ENCODE data around the gene PKNOX1. TPM values are rescaled to one million over a fixed set of nuclear protein-coding genes. Genes with fewer than 3 reads are reported as not detected.
"Not testable (repeated sequence)": the region's sequence is repeated elsewhere in the genome, so short reads cannot be mapped to it uniquely, and the experiment has no call there.

The PKNOX1 gene
- total RNA-seq, 1 experiment from 2014 or later: 22.6 TPM

DNA sequence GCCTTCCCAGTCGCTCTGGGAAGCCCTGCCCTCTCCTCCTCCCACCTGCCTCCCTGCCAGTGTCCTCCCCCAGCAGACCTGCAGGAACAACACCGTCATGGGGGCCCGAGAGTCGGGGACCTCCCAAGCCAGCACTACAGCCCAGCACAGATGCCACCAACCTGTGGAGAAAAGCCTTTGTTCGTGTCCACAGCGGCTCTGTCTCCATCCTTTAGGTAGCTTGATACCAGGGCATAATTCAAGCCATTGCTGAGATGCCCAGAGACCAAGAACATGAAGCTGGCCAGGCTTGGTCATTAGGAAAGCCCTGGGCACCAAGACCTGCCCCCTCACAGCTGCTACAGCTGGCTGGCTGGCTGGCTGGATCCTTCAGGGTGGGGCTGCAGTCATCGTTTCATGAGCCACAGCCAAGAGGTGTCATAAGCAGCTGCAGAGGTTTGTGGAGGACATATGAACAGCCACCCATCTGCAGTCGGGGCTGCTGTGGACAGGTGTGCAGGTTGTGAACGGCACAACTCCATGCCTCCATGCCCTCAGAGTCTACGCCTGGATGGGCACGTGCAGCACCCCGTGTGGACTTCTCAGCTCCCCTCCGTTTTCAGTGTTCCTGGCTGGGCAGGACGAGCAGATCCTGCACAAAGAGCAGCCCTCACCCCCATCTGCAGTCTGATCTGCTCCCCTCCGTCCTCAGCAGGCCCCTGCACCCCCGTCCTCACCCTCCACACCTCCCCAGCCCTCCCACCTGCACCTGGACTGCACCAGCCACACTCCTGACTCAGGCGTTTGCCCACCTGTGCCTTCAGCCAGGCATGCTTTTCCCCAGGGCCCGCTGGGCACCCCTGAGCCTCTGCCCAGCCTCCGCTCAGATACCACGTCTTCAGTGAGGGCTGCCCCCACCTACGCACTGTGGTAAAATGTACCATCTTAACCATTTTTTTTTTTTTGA lies 71.8 kb downstream of the PKNOX1 start:
- not testable (repeated sequence) for DNase-seq (ENCODE audit: low read depth)

DNA sequence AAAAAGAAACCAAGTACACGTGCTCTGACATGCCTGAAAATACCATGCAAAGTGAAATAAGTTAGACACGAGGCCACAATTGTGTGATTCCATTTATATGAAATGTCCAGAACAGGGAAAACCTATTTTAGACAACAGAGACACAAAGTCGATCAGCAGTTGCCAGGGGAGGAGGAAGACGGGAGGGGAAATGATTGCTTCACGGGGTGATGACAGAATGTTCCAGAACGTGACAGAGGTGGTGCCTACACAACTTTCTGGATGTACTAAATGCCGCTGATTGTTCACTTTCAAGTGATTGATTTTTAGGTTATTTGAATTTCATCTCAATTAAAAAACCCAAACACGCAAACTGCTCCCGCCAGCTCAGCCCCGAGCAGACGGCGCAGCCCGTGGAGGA lies 78.8 kb downstream of the PKNOX1 start:
- DNase-seq (ENCODE audit: low read depth): not testable (repeated sequence)

DNA sequence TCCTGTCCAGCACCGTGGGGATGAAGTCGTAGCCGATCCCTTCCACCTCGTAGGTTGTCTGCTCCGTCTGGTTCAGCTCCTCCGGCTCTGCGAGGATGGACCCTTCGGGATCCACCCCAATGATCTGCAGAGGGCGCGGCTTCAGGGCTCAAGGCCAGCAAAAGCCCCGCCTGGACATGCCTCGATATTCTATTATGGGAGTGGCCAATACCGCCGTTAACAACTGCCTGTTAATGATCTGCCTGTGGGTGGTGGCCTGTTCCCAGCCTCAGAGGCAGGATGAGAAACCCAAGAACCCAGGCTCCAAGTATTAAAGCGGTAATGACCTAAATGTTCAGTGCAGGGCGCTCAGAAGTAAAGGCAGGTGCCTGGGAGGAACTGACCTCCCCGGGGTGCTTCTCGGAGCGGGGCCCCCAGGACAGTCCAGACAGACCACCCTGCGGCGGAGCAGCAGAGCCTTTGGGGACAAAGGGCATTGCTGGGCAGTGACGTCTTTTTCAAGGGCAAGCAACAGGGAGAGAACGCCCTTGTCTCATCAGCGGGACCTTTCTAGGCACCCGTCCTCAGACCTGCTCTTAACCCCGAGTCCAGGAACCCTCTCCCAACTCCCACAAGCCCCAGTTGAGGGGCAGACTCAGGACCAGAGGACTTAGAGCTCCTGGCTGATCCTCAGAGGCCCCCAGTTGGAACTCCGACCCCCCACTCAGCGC lies 88.7 kb downstream of the PKNOX1 start:
- DNase-seq (ENCODE audit: low read depth): not testable (repeated sequence)

DNA sequence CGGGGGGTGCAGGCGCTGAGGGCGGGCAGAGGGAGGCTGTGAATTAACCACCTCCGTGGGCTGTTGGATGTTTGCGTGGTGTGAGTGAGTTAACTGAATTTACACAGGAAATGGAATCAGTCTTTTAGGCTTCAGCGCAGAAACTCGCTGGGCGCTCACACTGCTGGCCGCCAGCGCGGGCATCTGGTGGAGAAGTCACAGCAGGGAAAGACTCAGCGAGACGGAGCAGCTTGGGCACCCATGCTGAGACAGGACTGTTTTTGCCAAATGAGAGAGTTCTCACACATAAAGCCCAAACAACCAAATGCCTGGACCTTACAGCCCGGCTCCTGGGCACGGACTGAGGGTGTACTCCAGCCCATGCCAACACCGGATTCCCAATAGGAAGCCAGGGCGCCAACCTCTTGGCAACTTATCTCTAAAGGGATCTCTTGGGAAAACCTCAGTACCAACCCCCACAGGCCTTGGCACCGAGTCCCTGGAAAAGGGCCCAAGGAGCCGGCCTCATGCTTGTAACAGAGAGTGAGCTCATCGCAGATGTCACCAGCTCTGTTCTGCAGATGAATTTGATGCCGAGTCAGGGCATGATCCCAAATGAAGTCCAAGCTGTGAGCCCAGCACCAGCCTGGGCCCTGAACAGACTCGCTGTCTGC lies 90.0 kb downstream of the PKNOX1 start:
- not testable (repeated sequence) for DNase-seq (ENCODE audit: low read depth)

DNA sequence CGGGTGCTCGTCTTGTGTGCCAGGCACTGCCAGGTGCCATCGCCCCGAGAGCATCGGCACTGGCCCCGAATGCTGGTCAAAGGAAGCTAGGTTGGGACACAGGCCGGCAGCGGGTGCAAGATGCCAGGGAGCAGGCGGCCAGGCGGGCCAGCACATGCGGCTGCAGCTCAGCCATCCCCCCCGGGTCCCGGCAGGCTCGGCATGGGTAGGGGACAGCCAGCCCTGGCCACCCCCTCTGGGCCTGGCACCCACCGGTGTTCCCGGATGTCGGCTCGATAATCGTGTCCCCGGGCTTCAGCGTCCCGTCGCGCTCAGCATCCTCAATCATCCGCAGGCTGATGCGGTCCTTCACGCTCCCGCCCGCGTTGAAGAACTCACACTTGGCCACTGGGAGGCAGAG lies 91.6 kb downstream of the PKNOX1 start:
- not testable (repeated sequence) for DNase-seq (ENCODE audit: low read depth)

DNA sequence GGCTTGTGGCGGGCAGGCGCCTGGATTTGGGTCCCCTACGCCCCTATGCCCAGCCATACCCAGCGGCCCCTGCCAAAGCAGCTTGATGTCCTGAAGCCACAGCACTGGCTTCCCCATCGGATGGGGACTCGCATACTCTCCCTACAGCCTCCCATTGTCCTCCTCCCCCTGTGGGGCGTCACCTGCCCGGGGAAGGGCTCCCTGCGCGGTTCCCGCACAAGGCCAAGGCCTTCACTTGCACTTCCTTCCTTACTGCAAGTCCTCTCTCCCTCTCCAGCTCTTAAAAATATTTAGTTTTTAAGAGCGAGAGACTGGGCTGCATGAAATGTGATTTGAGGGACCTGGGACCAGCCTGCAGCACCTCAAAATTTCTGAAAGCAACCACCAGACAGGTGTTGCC lies 92.3 kb downstream of the PKNOX1 start:
- DNase-seq (ENCODE audit: low read depth): not testable (repeated sequence)

DNA sequence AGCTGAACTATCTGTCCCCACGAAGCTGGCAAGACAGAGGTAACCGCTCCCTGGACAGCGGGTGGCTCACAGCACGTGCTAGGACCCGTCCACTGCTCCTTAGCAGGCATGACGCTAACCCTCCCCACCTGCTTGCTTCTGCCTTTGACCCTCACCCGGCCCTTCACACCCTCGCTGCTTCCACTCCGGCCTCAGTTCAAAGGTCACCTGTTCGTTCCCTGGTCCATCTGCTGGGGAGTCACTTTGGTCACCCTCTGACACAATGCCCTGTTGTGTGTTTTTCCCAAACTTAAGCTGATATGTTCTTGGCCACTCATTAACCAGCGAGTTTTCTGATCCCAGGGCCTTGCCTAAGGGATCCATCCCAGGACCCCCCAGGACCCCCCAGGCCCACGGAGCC lies 93.7 kb downstream of the PKNOX1 start:
- not testable (repeated sequence) for DNase-seq (ENCODE audit: low read depth)

DNA sequence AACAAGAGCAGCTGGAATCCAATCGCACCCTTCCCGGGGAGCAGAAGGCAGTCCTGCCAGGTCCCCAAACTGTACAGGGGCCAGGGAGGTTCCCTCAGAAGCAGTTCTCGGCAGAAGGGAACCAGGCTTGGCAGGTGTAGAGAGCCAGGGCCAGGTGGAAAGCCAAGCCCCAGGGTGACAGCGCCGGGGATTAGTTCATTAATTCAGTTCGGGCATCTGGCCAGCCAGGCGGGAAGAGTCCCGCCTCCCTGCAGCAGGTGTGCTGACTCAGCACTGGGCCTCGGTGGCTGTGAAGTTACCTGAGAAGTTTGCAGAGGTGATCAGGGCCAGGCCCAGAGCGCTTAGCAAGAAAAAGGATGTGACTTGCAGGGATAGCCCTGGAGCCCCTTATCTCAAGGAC lies 95.3 kb downstream of the PKNOX1 start:
- DNase-seq (ENCODE audit: low read depth): not testable (repeated sequence)

DNA sequence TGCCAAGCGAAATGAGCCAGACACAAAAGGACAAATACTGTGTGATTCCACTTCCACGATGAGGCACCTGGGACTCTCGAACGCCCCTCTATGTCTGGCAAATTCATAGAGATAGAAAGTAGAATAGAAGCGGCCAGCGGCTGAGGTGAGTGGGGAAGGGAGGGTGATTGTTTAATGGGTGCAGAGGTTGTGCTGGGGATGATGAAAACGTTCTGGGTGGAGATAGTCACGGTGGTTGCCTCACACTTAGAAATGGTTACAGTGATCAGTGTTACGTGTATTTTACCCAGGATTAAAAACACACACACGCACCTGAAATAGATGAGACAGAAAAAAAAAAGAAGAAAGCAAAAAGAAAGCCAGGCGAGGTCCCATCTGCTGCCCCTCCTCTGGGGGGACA lies 98.4 kb downstream of the PKNOX1 start:
- not testable (repeated sequence) for DNase-seq (ENCODE audit: low read depth)

DNA sequence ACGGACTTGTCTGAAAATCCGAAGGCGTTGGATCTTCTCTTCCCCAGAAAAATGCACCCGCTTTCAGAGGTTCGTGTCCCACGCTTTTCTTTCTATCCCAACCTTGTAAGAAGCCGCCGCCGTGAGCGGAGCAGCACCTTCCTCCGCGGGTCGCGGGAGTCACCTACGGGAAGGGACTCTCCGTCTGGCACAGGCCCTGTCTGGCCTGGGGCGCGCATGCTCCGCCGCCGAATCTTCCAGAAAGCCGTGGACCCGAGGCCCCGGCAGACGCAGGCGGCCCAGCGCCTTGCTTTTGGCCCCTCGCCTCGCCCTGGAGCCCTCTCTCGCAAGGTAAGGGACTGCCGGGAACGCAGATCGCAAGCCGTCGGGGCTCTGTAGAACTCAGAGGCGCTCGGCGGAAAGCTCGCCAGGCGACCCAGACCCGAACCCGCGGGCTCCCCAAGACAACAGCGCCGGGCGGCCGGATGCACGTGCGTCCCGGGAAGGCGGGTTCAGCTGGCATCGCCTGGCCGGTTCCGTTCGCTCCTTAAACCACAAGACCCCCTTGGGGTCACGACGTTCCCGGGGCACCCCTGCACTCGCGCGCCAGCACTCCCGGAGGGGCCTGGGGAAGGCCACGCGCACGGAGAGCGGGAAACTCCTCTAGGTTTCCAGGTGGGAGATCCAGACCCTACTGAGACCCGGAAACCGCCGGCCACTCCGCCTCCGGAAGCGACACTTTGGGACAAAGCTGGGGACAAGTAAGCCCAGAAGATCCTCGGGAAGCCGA lies 100.2 kb downstream of the PKNOX1 start:
- not testable (repeated sequence) for DNase-seq (ENCODE audit: low read depth)

DNA sequence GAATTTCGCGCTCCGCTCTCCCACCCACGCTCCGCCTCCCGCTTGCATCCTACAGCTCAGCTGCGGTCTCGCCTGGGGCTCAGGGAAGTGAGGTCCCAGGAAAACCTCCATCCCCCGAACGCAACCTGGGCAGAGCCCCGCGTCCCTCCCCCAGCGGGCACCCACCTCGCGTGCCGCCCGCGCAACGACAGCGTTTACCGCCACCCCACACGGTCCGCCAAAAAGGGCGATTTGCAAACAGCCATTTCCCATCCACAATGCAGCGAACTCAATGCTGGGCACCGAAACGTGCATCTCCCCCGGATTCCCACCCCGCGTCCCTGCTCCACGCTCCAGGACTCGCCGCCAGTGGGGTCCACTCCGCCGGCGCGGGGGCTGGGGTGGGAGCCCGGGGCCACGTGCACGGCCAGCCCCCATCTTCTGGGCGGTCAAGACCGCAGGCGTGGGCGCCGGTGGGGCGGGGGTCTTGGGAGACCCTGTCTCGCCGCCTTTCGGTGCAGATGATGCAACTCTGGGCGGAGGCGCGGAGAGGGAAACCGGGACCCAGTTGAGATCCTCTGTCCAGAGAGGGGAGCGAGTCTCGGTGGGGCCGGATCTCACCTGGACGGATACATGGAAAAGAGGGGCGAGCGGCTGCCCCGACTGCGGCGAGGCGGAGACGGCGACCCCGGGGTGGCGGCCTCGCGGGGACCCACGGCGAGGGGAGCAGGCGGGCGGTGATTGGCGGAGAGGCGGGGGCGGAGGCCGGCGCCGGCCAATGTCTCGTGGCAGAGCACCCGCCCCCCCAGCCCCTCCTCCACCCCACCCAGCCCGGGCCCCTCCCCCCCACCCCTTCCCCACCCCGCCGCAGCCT lies 101.0 kb downstream of the PKNOX1 start, which contains the start of gene CBS:
CBS (minus strand) TSS at position 666 of the 853 bp plus-strand sequence. CDS start 3,642 bp downstream, outside the sequence.
- DNase-seq (ENCODE audit: low read depth): not testable (repeated sequence)

DNA sequence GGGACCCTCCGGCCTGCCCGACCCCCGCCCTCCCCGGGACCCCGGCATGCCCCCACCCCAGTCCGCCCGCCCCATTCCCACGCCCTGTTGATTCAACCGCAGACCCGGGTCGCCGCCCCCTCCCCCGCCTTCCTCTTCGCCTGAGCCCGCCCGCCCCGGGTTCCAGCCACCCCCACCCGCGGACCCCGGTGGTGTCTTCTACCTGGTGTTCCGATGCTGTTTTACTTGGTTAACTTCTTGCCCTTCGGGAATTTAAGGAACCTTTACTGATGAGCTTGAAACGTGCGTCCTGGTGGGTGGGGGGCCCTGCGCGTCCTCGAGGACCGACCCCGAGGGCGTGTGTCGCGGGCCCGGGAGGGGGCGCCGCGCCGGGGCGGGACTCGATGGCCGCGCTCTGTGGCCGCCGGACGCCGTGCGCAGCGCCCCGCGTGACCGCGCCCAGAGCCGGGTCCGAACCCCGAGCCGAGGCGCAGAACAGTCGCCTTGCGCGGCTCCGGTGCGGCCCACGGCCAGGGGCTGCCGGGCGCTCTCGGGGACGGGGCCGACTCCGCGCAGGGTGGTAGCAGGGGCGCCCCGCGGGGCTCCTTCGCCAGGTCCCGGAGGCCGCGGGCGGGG lies 101.8 kb downstream of the PKNOX1 start:
- DNase-seq (ENCODE audit: low read depth): not testable (repeated sequence)

DNA sequence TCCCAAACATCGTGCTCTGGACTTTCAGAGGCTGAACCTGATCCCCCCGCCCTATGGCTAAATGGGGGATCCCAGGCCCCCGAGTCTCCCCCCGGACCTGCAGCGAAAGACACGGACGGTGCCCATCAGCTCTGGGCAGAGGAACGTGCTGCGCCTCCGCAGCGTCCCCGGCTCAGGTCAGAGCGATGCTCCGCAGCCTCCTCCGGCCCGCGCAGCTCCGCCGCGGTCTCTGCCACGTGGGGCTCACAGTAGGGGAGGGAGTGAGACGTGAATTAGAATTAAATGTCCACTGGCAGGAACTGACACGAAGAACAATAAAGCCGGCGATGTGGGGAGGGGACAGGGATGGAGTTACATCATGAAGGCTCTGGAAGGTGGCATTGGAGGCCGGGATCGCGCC lies 102.3 kb downstream of the PKNOX1 start:
- DNase-seq (ENCODE audit: low read depth): not testable (repeated sequence)

DNA sequence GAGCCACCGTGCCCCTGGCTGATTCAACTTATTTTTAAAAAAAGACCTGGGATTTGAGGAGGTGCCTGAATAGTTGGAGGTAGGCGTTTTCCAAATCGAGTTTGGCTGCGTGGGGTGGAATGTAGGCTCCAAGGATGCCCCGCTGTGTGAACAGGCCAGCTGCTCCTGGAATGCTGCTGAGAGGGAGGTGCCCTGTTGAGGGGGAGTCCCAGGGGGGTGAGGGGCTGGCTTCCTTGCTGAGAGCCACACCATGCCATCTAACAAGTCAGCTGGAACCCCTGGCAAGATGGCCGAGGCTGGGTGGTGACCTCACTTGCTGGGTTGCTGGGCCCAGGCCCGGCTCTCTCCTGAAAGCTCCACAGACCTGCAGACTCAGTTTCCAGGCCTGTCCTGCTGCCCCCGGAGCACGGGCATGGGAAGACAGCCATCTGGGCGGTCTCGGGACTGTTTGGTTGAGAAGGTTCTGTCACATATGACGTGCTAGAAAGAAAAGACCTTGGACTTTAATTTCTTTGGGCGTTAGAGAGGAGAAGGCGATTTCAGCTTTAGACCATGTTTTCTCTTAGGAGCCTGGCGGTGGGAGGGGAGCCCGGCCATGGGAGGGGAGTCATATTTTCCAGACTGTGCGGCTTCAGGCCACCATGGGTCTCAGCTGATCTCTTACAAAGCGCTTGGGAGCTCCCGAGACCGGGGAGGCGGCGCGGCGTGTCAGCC lies 108.4 kb downstream of the PKNOX1 start:
- DNase-seq (ENCODE audit: low read depth): not testable (repeated sequence)

Other genes starting within 250 kb of the PKNOX1 start
- gene WDR4, start 95.0 kb upstream of the PKNOX1 start, total RNA-seq (2014; rRNA removed): 16.9 and 19.6 TPM in 2 replicates
- 62.0 and 63.3 TPM in 2 replicates for gene NDUFV3, start 81.3 kb upstream of the PKNOX1 start, total RNA-seq (2014; rRNA removed)
- not detected in 2 replicates for gene ERVH48-1, start 48.9 kb upstream of the PKNOX1 start, total RNA-seq (2014; rRNA removed)
- gene CBS, start 101.3 kb downstream of the PKNOX1 start, total RNA-seq (2014; rRNA removed): 4.4 and 4.9 TPM in 2 replicates
- gene U2AF1, start 133.0 kb downstream of the PKNOX1 start, total RNA-seq (2014; rRNA removed): 25.9 and 32.1 TPM in 2 replicates
- gene CRYAA, start 194.4 kb downstream of the PKNOX1 start, total RNA-seq (2014; rRNA removed): not detected in 2 replicates

Data from LHCN-M2 (cell line).